HEK293 (cell line): Measurements from ENCODE around the gene B4GALT7.

Experiments
- CTCF ChIA-PET: fragments of 350-600 bp; formaldehyde crosslinking; extraction: SDS; loops from one replicate; lab custom pipeline; 2021; ENCODE audit warnings: antibody characterized with exemption; lab: Yijun Ruan, JAX
- POLR2A ChIA-PET: fragments of 300-600 bp; formaldehyde crosslinking; extraction: SDS; loops from one replicate; lab custom pipeline; 2020; ENCODE audit warnings: antibody characterized with exemption, inconsistent platforms; lab: Yijun Ruan, JAX
- H3K27ac ChIP-seq: fragments of 200-500 bp; sonication (Bioruptor generic); 2 replicates; pipeline ENCODE4 v1.5.1; 2014; ENCODE audit warnings: low read depth, low read length, control low read depth, inconsistent platforms; ENCODE audit errors: extremely low read depth
- H3K36me3 ChIP-seq, 2 experiments: fragments of 200-500 bp in 1 of 2; sonication (Bioruptor generic) in 1 of 2; 1 replicate in 1 of 2; 2 replicates in 1 of 2; pipeline ENCODE4 v1.5.1; 2014 to 2017; ENCODE audit warnings: inconsistent platforms in 2 of 2, low read length in 2 of 2; ENCODE audit not compliant: control insufficient read depth in 2 of 2, insufficient read depth in 1 of 2
- H3K4me1 ChIP-seq: fragments of 200-500 bp; sonication (Bioruptor generic); 2 replicates; pipeline ENCODE4 v1.5.1; 2014; ENCODE audit warnings: mild to moderate bottlenecking, low read length, inconsistent platforms; ENCODE audit not compliant: control insufficient read depth, insufficient read depth
- H3K4me3 ChIP-seq: 2 replicates; pipeline ENCODE4 v1.5.1; 2011; ENCODE audit warnings: low read depth, mild to moderate bottlenecking, control low read depth, low read length, moderate library complexity
- H3K9me3 ChIP-seq: fragments of 200-500 bp; sonication (Bioruptor generic); 2 replicates; pipeline ENCODE4 v1.5.1; 2014; ENCODE audit warnings: low read depth, low read length, inconsistent platforms; ENCODE audit not compliant: control insufficient read depth, insufficient read depth
- GLIS1 ChIP-seq: fragments of 450-650 bp; formaldehyde crosslinking; IDR thresholded peaks from 2 replicates; pipeline ENCODE4 v1.5.1; 2016; ENCODE audit warnings: missing biosample characterization, missing genetic modification characterization
- HOXD13 ChIP-seq: sonication (generic); formaldehyde crosslinking; IDR thresholded peaks from 2 replicates; pipeline ENCODE4 v1.8.0; 2022; ENCODE audit warnings: missing genetic modification reagents, borderline replicate concordance
- KLF1 ChIP-seq: fragments of 450-650 bp; formaldehyde crosslinking; IDR thresholded peaks from 2 replicates; pipeline ENCODE4 v1.5.1; 2016; ENCODE audit warnings: missing biosample characterization, missing genetic modification characterization
- KLF10 ChIP-seq: fragments of 450-650 bp; IDR thresholded peaks from 2 replicates; pipeline ENCODE4 v1.5.1; 2018; ENCODE audit warnings: missing biosample characterization, mild to moderate bottlenecking, missing genetic modification characterization
- KLF16 ChIP-seq: fragments of 450-650 bp; formaldehyde crosslinking; IDR thresholded peaks from 2 replicates; pipeline ENCODE4 v1.5.1; 2017; ENCODE audit warnings: missing biosample characterization, missing genetic modification characterization
- KLF17 ChIP-seq: fragments of 450-650 bp; formaldehyde crosslinking; IDR thresholded peaks from 2 replicates; pipeline ENCODE4 v1.5.1; 2016; ENCODE audit warnings: missing biosample characterization, missing genetic modification characterization
- MZF1 ChIP-seq: fragments of 450-650 bp; formaldehyde crosslinking; IDR thresholded peaks from 2 replicates; pipeline ENCODE4 v1.5.1; 2017; ENCODE audit warnings: missing biosample characterization, missing genetic modification characterization, borderline replicate concordance
- ZBTB1 ChIP-seq: fragments of 450-650 bp; formaldehyde crosslinking; IDR thresholded peaks from 2 replicates; pipeline ENCODE4 v1.5.1; 2016; ENCODE audit warnings: missing biosample characterization, missing genetic modification characterization
- ZBTB26 ChIP-seq: fragments of 450-650 bp; formaldehyde crosslinking; optimal IDR thresholded peaks from 2 replicates; pipeline ENCODE3; 2016; ENCODE audit warnings: missing biosample characterization, mild to moderate bottlenecking, missing genetic modification characterization
- ZBTB8A ChIP-seq: fragments of 450-650 bp; formaldehyde crosslinking; IDR thresholded peaks from 2 replicates; pipeline ENCODE4 v1.5.1; 2016; ENCODE audit warnings: missing biosample characterization, missing genetic modification characterization
- ZNF132 ChIP-seq: fragments of 450-650 bp; formaldehyde crosslinking; IDR thresholded peaks from 2 replicates; pipeline ENCODE4 v1.5.1; 2017; ENCODE audit warnings: missing biosample characterization, missing genetic modification characterization, borderline replicate concordance
- ZNF221 ChIP-seq: fragments of 450-650 bp; formaldehyde crosslinking; IDR thresholded peaks from 2 replicates; pipeline ENCODE4 v1.5.1; 2017; ENCODE audit warnings: missing biosample characterization, missing genetic modification characterization, borderline replicate concordance
- ZNF274 ChIP-seq, 2 experiments: fragments of 200-500 bp in 1 of 2; fragments of 450-650 bp in 1 of 2; sonication (Bioruptor generic) in 1 of 2; formaldehyde crosslinking in 1 of 2; IDR thresholded peaks; 2 replicates each; pipeline versions ENCODE4 v1.5.1 to v1.6.1; 2014 to 2016; ENCODE audit warnings: borderline replicate concordance in 1 of 2, inconsistent platforms in 1 of 2, low read length in 1 of 2, missing biosample characterization in 1 of 2, missing genetic modification characterization in 1 of 2
- ZNF324 ChIP-seq: fragments of 450-650 bp; formaldehyde crosslinking; IDR thresholded peaks from 2 replicates; pipeline ENCODE4 v1.5.1; 2016; ENCODE audit warnings: missing biosample characterization, missing genetic modification characterization
- ZNF549 ChIP-seq: fragments of 450-650 bp; IDR thresholded peaks from 2 replicates; pipeline ENCODE4 v1.5.1; 2018; ENCODE audit warnings: missing biosample characterization, missing genetic modification characterization, mild to moderate bottlenecking, inconsistent platforms, moderate library complexity
- ZNF610 ChIP-seq: fragments of 450-650 bp; formaldehyde crosslinking; IDR thresholded peaks from 2 replicates; pipeline ENCODE4 v1.5.1; 2016; ENCODE audit warnings: missing biosample characterization, missing genetic modification characterization, borderline replicate concordance
- ZNF623 ChIP-seq: fragments of 450-650 bp; formaldehyde crosslinking; IDR thresholded peaks from 2 replicates; pipeline ENCODE4 v1.5.1; 2016; ENCODE audit warnings: missing biosample characterization, missing genetic modification characterization
- ZNF664 ChIP-seq: fragments of 450-650 bp; formaldehyde crosslinking; IDR thresholded peaks from 2 replicates; pipeline ENCODE4 v1.5.1; 2016; ENCODE audit warnings: missing biosample characterization, missing genetic modification characterization
- ZNF701 ChIP-seq: fragments of 450-650 bp; formaldehyde crosslinking; IDR thresholded peaks from 2 replicates; pipeline ENCODE4 v1.5.1; 2016; ENCODE audit warnings: missing biosample characterization, missing genetic modification characterization
- ZNF707 ChIP-seq: fragments of 450-650 bp; formaldehyde crosslinking; IDR thresholded peaks from 2 replicates; pipeline ENCODE4 v1.5.1; 2016; ENCODE audit warnings: missing biosample characterization, missing genetic modification characterization
- ZNF776 ChIP-seq: fragments of 450-650 bp; formaldehyde crosslinking; IDR thresholded peaks from 2 replicates; pipeline ENCODE4 v1.5.0; 2017; ENCODE audit warnings: missing biosample characterization, missing genetic modification characterization, borderline replicate concordance
- TF ChIP-seq, protein P1 (sequence below): fragments of 450-650 bp; formaldehyde crosslinking; IDR thresholded peaks from 2 replicates; pipeline ENCODE4 v1.5.1; 2016; ENCODE audit warnings: missing biosample characterization, missing genetic modification characterization
- TF ChIP-seq, protein P2 (sequence below): fragments of 450-650 bp; formaldehyde crosslinking; IDR thresholded peaks from 2 replicates; pipeline ENCODE4 v1.5.1; 2016; ENCODE audit warnings: missing biosample characterization, missing genetic modification characterization

B4GALT7 gene

GRCh38 chr5:177554474-177555111, 45.3 kb upstream of the B4GALT7 start, which contains the start of gene FAM193B (continued):
- TF ChIP-seq ZBTB26 (tag by site-specific recombination), result peak; percentile 15
- peak; percentile 50 for TF ChIP-seq GLIS1 (tag by site-specific recombination)
- no peak for TF ChIP-seq ZNF274 (IDR thresholded peaks at IDR 0.05; ENCODE audit: low read length)
- TF ChIP-seq ZNF274 (tag by site-specific recombination; IDR thresholded peaks at IDR 0.05; ENCODE audit: borderline replicate concordance), result no peak
- no peak for TF ChIP-seq ZNF701 (tag by site-specific recombination)
- TF ChIP-seq ZBTB8A (tag by site-specific recombination), result 0 out of 2 replicates have a peak, but pooled peaks have one; percentile 13
- peak; percentile 77 for TF ChIP-seq KLF1

DNA sequence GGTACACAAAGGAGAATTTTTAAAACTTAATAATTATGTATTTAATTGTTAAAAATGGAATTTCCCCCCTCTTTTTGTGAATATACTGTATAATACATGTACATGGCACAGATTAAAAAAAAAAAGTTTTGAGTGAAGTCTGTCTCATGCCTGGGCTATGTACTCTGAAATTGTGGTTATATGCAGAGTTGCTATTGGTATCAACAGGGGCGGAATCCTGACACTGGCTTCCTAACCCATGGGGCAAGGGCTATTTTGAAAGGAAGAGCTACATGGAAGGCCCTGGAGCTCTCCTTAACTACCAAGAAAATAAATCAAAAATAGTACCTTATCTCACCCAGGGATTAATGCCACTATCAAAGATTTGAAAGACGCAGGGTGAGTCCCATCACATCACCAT, 44.7 kb upstream of the B4GALT7 start:
- TF ChIP-seq ZNF221, result no peak
- TF ChIP-seq ZNF776 (tag by site-specific recombination), result no peak
- TF ChIP-seq, protein P1, sequence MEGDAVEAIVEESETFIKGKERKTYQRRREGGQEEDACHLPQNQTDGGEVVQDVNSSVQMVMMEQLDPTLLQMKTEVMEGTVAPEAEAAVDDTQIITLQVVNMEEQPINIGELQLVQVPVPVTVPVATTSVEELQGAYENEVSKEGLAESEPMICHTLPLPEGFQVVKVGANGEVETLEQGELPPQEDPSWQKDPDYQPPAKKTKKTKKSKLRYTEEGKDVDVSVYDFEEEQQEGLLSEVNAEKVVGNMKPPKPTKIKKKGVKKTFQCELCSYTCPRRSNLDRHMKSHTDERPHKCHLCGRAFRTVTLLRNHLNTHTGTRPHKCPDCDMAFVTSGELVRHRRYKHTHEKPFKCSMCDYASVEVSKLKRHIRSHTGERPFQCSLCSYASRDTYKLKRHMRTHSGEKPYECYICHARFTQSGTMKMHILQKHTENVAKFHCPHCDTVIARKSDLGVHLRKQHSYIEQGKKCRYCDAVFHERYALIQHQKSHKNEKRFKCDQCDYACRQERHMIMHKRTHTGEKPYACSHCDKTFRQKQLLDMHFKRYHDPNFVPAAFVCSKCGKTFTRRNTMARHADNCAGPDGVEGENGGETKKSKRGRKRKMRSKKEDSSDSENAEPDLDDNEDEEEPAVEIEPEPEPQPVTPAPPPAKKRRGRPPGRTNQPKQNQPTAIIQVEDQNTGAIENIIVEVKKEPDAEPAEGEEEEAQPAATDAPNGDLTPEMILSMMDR (tag by site-specific recombination), result no peak
- no peak for TF ChIP-seq ZNF549 (tag by site-specific recombination)
- TF ChIP-seq ZNF707, result no peak
- no peak for TF ChIP-seq KLF17 (tag by site-specific recombination)
- no peak for TF ChIP-seq ZNF664 (tag by site-specific recombination)
- no peak for TF ChIP-seq ZNF610 (tag by site-specific recombination)
- TF ChIP-seq ZBTB1, result no peak
- no peak for TF ChIP-seq HOXD13 (CRISPR knock-in tag)
- TF ChIP-seq ZNF132 (tag by site-specific recombination), result no peak
- TF ChIP-seq KLF16 (tag by site-specific recombination), result no peak
- no peak for TF ChIP-seq MZF1 (tag by site-specific recombination)
- no peak for TF ChIP-seq ZNF324
- TF ChIP-seq ZNF623 (tag by site-specific recombination), result no peak
- TF ChIP-seq KLF10, result no peak
- TF ChIP-seq, protein P2, sequence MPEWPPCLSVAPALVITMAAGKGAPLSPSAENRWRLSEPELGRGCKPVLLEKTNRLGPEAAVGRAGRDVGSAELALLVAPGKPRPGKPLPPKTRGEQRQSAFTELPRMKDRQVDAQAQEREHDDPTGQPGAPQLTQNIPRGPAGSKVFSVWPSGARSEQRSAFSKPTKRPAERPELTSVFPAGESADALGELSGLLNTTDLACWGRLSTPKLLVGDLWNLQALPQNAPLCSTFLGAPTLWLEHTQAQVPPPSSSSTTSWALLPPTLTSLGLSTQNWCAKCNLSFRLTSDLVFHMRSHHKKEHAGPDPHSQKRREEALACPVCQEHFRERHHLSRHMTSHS (tag by site-specific recombination), result no peak
- POLR2A ChIA-PET, result no interaction called here
- no peaks in the 10 kb centered on the region for H3K9me3 ChIP-seq
- peaks cover 5% of the 10 kb centered on the region; the same call in 1 of the 2 replicates for H3K4me1 ChIP-seq
- H3K36me3 ChIP-seq, result peaks cover 4 to 28% of the 10 kb centered on the region in 2 experiments; a peak in 1 of 3 replicates
- no peak overlapping the region for H3K27ac ChIP-seq
- CTCF ChIA-PET, result no interaction called here
- no peak overlapping the region for H3K4me3 ChIP-seq
